ENCODE data around the gene ABCB1. TPM values are rescaled to one million over a fixed set of nuclear protein-coding genes. Genes with fewer than 3 reads are reported as not detected.

The ABCB1 gene
- total and polyA plus RNA-seq, 2 of the 13 experiments (the other 11 are each of a cell fraction or from before 2014, with no cell fraction given) = 42.8 to 52.6 TPM

DNA sequence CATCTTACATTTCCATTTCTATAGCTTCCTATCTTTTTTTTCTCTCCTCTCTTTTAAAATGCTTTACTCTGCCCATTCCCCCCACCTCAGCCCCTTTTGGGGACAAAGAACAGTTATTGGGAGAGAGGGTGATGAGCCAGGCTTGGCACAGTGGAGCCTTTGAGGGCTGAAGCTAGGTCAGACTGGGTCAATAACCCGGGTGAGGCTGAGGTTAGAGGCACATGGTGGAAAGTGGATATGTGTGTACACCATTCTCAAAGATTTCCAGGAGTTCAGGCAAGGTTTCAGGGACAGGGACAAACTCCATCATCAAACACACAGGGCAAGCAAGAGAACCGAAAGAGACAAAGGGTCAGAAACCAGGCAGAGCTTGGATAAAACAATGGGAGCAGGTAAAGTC, 136.7 kb downstream of the ABCB1 start (continued):
- TF ChIP-seq HOXA7 (CRISPR knock-in tag; IDR thresholded peaks at IDR 0.05) (no peak), ZNF17 (CRISPR knock-in tag; IDR thresholded peaks at IDR 0.05) (no peak), ZNF703 (CRISPR knock-in tag; IDR thresholded peaks at IDR 0.05; ENCODE audit: borderline replicate concordance) (no peak), FOXJ3 (CRISPR knock-in tag; IDR thresholded peaks at IDR 0.05; ENCODE audit: borderline replicate concordance) (peak; percentile 80), ZSCAN22 (CRISPR knock-in tag; IDR thresholded peaks at IDR 0.05) (no peak), ATF7-NPFF (CRISPR knock-in tag; IDR thresholded peaks at IDR 0.05; ENCODE audit: low read depth) (no peak; the same call in 1 of the 2 replicates), NR2F2 (IDR thresholded peaks at IDR 0.05; ENCODE audit: borderline replicate concordance, low read depth) (peak; percentile 90), ZSCAN21 (CRISPR knock-in tag; IDR thresholded peaks at IDR 0.05; ENCODE audit: borderline replicate concordance) (no peak), ZNF468 (CRISPR knock-in tag; IDR thresholded peaks at IDR 0.05) (no peak), MTA3 (CRISPR knock-in tag; IDR thresholded peaks at IDR 0.05) (no peak), MLLT10 (CRISPR knock-in tag; IDR thresholded peaks at IDR 0.05) (no peak), ZNF572 (CRISPR knock-in tag; IDR thresholded peaks at IDR 0.05) (no peak)
- TF ChIP-seq, protein P1, sequence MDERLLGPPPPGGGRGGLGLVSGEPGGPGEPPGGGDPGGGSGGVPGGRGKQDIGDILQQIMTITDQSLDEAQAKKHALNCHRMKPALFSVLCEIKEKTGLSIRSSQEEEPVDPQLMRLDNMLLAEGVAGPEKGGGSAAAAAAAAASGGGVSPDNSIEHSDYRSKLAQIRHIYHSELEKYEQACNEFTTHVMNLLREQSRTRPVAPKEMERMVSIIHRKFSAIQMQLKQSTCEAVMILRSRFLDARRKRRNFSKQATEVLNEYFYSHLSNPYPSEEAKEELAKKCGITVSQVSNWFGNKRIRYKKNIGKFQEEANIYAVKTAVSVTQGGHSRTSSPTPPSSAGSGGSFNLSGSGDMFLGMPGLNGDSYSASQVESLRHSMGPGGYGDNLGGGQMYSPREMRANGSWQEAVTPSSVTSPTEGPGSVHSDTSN (CRISPR knock-in tag; IDR thresholded peaks at IDR 0.05) = 0 out of 2 replicates have a peak, but pooled peaks have one; percentile 21
- TF ChIP-seq, protein P2, sequence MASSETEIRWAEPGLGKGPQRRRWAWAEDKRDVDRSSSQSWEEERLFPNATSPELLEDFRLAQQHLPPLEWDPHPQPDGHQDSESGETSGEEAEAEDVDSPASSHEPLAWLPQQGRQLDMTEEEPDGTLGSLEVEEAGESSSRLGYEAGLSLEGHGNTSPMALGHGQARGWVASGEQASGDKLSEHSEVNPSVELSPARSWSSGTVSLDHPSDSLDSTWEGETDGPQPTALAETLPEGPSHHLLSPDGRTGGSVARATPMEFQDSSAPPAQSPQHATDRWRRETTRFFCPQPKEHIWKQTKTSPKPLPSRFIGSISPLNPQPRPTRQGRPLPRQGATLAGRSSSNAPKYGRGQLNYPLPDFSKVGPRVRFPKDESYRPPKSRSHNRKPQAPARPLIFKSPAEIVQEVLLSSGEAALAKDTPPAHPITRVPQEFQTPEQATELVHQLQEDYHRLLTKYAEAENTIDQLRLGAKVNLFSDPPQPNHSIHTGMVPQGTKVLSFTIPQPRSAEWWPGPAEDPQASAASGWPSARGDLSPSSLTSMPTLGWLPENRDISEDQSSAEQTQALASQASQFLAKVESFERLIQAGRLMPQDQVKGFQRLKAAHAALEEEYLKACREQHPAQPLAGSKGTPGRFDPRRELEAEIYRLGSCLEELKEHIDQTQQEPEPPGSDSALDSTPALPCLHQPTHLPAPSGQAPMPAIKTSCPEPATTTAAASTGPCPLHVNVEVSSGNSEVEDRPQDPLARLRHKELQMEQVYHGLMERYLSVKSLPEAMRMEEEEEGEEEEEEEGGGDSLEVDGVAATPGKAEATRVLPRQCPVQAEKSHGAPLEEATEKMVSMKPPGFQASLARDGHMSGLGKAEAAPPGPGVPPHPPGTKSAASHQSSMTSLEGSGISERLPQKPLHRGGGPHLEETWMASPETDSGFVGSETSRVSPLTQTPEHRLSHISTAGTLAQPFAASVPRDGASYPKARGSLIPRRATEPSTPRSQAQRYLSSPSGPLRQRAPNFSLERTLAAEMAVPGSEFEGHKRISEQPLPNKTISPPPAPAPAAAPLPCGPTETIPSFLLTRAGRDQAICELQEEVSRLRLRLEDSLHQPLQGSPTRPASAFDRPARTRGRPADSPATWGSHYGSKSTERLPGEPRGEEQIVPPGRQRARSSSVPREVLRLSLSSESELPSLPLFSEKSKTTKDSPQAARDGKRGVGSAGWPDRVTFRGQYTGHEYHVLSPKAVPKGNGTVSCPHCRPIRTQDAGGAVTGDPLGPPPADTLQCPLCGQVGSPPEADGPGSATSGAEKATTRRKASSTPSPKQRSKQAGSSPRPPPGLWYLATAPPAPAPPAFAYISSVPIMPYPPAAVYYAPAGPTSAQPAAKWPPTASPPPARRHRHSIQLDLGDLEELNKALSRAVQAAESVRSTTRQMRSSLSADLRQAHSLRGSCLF (CRISPR knock-in tag; IDR thresholded peaks at IDR 0.05; ENCODE audit: borderline replicate concordance) = no peak
- TF ChIP-seq, protein P3, sequence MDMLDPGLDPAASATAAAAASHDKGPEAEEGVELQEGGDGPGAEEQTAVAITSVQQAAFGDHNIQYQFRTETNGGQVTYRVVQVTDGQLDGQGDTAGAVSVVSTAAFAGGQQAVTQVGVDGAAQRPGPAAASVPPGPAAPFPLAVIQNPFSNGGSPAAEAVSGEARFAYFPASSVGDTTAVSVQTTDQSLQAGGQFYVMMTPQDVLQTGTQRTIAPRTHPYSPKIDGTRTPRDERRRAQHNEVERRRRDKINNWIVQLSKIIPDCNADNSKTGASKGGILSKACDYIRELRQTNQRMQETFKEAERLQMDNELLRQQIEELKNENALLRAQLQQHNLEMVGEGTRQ (IDR thresholded peaks at IDR 0.05; ENCODE audit: low read depth, low read length) = no peak
- TF ChIP-seq, protein P3 (CRISPR knock-in tag; IDR thresholded peaks at IDR 0.05; ENCODE audit: borderline replicate concordance) = no peak
- TF ChIP-seq, protein P4, sequence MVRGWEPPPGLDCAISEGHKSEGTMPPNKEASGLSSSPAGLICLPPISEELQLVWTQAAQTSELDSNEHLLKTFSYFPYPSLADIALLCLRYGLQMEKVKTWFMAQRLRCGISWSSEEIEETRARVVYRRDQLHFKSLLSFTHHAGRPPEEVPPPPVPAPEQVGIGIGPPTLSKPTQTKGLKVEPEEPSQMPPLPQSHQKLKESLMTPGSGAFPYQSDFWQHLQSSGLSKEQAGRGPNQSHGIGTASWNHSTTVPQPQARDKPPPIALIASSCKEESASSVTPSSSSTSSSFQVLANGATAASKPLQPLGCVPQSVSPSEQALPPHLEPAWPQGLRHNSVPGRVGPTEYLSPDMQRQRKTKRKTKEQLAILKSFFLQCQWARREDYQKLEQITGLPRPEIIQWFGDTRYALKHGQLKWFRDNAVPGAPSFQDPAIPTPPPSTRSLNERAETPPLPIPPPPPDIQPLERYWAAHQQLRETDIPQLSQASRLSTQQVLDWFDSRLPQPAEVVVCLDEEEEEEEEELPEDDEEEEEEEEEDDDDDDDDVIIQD (CRISPR knock-in tag; IDR thresholded peaks at IDR 0.05; ENCODE audit: low read depth) = peak; percentile 70
- TF ChIP-seq, protein P5, sequence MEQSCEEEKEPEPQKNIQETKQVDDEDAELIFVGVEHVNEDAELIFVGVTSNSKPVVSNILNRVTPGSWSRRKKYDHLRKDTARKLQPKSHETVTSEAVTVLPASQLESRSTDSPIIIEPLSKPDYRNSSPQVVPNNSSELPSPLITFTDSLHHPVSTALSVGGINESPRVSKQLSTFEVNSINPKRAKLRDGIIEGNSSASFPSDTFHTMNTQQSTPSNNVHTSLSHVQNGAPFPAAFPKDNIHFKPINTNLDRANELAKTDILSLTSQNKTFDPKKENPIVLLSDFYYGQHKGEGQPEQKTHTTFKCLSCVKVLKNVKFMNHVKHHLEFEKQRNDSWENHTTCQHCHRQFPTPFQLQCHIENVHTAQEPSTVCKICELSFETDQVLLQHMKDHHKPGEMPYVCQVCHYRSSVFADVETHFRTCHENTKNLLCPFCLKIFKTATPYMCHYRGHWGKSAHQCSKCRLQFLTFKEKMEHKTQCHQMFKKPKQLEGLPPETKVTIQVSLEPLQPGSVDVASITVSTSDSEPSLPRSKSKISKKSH (CRISPR knock-in tag; IDR thresholded peaks at IDR 0.05; ENCODE audit: borderline replicate concordance) = no peak
